GM21717 (cell line): ENCODE data around the gene PRICKLE1.

Source experiments
- ATAC-seq: cut with Tn5 transposase; IDR thresholded peaks from one replicate; pipeline ENCODE4 v1.9.1; 2021; ENCODE audit warnings: mild to moderate bottlenecking, moderate library complexity; ENCODE audit not compliant: unreplicated experiment

Gene PRICKLE1

DNA sequence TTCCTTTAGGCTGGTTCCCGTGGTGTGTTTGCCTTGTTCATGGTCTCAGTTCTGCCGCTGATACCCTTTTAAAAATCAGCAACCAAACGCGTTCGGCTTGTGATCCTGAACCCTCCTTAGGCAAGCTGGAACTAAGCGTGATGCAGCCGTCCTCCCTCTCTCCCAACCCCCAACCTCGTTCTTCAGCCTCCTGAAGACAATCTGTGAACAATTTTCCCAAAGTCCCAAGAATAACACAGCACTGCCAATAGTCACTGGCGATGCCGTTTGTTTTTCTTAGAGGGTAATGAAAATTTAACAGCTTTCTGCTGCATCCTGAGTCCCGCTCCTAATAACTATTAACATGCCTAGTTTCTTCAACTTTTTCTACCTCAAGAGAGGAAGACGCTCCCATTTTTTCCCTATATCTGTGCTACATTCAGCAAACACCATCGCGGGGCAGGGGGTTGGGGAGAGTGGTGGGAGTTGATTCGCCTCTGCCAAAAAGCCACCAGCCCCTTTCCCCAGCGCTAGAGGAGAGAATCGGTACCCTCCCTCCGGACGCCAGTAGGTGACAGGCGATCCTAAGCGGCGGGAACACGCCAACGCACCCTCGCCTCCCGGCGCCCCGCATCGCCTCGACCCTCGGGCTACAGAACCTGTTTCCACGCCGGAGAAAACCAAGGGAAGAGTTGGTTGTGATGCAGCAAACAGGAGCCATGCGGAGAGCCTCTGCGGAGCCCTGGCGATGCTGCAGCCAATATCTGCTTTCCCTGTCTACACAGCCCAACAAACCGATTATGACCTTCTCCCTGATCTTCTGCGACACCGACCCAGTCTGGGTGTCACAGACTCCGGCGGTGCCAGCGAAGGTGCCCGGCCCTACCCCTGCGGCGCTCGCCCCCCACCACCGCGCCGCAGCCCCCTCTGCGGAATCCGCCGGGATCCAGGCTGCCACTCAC, 752 bp downstream of the PRICKLE1 start:
- peak; percentile 41 for ATAC-seq

DNA sequence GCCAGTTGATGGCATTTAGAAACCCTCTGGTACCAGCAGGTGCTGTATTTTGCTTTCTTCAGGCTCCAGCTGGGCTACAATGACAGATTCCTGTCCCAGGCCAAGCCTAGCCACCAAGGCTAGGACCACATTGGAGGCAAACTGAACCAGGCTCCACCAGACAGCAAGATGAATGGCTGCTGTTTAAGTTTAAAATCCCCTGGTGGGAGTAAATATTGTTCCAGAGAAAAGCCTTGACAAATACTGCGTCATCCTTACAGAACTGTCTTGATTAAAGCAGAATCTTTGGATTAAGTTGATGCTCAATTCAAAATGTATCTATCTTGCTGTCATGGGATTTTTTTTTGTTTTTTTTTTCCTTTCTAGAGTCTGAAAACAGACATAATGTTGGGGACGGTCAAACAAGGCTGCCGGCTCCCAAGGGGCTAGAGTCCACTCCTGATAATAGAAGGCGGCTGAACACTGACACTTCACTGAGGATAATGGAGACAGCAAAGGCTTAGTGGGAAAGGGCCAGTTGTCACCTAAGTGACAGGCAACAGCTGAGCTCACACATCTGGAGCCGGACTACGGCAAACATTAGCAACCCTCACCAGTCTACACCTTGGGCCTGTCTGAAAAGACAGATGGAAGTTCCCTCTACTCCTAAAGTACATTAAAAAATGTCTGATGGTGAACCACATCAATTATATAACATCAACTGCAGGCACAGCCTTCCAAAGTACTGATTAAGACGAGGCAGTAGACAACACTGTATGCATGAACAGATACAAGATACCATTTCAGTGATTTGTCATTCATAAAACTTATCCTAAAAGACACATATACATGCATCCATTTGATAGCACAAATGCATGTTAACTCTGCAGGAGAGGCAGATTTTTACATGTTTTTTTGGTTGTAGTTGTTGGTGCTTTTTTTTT, 1.7 kb downstream of the PRICKLE1 start:
- no peak for ATAC-seq

DNA sequence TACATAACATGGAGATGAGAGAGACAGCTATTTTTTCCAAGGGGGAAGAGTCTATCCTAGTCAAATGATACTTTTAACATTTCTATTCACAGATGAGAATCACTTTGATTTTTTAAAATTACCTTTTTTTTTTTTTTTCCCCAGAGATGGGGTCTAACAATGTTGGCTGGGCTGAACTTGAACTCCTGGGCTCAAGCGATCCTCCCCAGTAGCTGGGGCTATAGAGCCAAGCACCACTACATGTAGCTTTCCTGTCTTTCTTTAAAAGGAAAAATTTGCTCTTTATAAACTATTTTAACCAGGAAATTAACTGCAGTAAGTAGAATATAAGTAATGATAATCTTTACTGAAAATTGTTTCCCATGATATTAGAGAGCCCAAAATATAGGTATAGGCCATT, 3.3 kb downstream of the PRICKLE1 start:
- ATAC-seq: no peak

- no peak for ATAC-seq
Measured at GRCh38 chr12:42585841-42586216, 3.7 kb downstream of the PRICKLE1 start.

GRCh38 chr12:42585154-42585840, 4.2 kb downstream of the PRICKLE1 start:
- ATAC-seq: no peak

DNA sequence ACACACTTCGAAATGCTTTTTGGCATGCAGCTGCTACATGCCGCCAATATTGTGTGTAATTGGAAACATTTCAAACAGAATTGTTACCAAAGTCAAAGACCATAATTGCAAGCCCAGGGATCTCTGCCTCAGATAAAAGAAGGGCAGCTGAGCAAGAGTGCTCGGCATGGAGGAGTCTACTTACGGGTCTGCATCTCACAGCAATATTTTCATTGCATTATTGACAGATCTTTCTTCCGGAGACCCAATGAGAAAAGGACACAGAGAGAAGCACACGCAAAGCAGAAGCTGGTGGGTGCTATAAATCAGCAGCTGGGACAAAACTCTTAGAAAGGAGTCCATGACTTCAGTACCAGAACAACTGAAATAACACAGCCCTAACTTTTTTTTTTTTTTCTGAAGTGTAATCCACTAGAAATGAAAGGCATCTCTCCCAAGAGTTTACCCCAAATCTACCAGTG, 4.9 kb downstream of the PRICKLE1 start:
- ATAC-seq: no peak

- no peak for ATAC-seq
Measured at GRCh38 chr12:42583016-42583415, 6.5 kb downstream of the PRICKLE1 start.

DNA sequence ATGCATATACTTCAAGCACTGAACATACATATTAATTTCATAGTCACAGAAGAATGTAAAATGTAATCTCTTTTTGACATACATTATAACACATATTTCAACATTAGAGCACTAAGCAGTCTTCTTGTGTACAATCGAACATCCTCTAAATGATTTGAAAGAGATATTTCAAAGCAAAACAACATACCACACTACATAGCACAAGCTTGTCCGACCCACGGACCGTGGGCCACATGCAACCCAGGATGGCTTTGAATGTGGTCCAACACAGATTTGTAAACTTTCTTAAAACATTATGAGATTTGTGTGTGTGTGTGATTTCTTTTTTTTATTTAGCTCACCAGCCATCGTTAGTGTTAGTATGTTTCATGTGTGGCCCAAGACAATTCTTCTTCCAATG, 7.0 kb downstream of the PRICKLE1 start:
- no peak for ATAC-seq

DNA sequence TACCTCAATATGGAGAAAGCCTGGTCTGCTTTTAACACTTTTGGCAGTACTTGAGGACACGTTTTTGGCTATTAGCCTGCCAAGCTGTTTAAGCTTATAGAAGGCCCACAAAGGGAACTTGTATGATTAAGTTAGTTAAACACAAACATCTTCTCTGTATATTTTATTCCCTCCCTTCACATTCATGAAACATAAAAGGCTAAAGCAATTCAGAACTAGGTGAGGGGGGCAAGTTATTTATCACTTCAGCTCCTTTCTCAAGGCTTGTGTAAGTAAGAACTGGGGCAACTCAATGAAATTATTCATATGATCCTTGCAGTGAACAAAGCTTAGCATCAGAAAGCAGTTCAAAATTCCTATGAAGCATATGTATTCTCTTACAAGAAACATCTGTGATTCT, 7.5 kb downstream of the PRICKLE1 start:
- ATAC-seq: no peak

DNA sequence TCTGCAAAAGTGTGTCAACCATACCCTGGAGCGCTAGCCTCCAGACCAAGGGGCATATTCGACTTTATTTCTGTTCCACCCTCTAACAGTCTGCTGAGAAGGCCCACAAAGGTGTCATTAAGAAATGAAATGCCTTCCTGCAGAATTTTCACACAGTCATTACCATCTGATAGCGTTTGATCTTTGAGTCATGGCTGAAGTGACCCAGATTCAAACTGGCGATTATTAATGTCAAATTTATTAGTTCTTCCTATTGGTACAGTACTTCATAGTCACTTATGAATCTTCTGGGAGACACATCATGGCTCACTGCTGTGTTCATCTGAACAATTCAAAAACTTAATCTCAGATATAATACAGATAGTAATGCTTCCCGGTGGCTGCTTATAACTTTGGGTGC, 13.2 kb downstream of the PRICKLE1 start:
- no peak for ATAC-seq

DNA sequence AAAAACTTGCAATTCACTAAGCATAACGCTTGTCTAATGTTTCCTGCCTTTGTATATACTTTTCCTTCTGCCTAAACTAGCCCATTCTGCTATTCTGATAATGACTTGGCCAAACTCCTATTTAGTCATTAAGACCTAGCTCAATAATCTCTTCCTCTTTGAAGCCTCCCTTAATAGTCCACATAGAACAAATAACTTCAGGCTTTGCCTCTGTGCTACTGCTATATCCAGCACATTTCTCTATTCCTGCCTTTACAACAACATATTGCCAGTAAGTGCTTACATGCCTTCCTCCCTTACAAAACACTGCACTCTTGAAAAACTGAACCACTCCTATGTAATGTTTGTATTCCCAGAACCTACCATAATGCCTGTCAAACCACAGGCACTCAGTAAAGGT, 13.8 kb downstream of the PRICKLE1 start:
- ATAC-seq: no peak

- ATAC-seq: no peak
Measured at GRCh38 chr12:42574851-42575266, 14.7 kb downstream of the PRICKLE1 start.

- ATAC-seq: peak; percentile 58
Measured at GRCh38 chr12:42571327-42572009, 18.1 kb downstream of the PRICKLE1 start.

GRCh38 chr12:42570076-42570475, 19.5 kb downstream of the PRICKLE1 start:
- ATAC-seq: no peak

GRCh38 chr12:42568952-42569915, 20.3 kb downstream of the PRICKLE1 start:
- ATAC-seq: peak; percentile 63

GRCh38 chr12:42565633-42566032, 23.9 kb downstream of the PRICKLE1 start:
- ATAC-seq: no peak

- no peak for ATAC-seq
Measured at GRCh38 chr12:42564996-42565395, 24.6 kb downstream of the PRICKLE1 start.

DNA sequence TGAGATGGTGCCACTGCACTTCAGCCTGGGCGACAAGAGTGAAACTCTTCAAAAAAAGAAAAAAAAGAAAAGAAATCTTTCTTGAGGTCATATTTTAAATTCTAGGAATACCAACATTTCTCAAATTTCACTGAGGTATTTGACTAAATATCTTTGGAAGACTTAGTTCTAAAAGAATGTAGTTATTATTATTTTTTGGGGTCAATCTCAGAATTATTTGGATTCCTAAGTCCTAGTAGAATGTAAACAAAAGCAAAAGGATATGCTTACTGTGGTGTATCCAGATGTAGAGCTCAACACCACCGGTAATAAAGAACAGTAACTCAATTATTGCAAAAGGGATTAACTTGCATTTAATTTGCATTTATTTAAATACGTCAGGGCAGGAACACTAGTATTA, 25.0 kb downstream of the PRICKLE1 start:
- ATAC-seq: no peak

GRCh38 chr12:42560977-42561376, 28.6 kb downstream of the PRICKLE1 start:
- no peak for ATAC-seq
